HL-60 (cell line): ENCODE measurements around the gene TRPV3.

Experiments
- CTCF ChIP-seq: IDR thresholded peaks from one replicate; pipeline ENCODE4 v1.5.1; 2011; ENCODE audit warnings: low read length, control low read depth, inconsistent platforms; ENCODE audit not compliant: insufficient read depth
- GABPA ChIP-seq: IDR thresholded peaks from 2 replicates; pipeline ENCODE4 v1.6.1; 2012; ENCODE audit warnings: low read depth
- POLR2AphosphoS5 ChIP-seq: IDR thresholded peaks from 2 replicates; pipeline ENCODE4 v1.6.1; 2012; ENCODE audit warnings: low read depth
- SPI1 ChIP-seq: IDR thresholded peaks from 2 replicates; pipeline ENCODE4 v1.6.1; 2012; ENCODE audit warnings: low read depth, mild to moderate bottlenecking, borderline replicate concordance
- TF ChIP-seq, protein P1 (sequence below): IDR thresholded peaks from 2 replicates; pipeline ENCODE4 v1.6.1; 2012; ENCODE audit warnings: low read depth; ENCODE audit not compliant: insufficient replicate concordance

DNA sequence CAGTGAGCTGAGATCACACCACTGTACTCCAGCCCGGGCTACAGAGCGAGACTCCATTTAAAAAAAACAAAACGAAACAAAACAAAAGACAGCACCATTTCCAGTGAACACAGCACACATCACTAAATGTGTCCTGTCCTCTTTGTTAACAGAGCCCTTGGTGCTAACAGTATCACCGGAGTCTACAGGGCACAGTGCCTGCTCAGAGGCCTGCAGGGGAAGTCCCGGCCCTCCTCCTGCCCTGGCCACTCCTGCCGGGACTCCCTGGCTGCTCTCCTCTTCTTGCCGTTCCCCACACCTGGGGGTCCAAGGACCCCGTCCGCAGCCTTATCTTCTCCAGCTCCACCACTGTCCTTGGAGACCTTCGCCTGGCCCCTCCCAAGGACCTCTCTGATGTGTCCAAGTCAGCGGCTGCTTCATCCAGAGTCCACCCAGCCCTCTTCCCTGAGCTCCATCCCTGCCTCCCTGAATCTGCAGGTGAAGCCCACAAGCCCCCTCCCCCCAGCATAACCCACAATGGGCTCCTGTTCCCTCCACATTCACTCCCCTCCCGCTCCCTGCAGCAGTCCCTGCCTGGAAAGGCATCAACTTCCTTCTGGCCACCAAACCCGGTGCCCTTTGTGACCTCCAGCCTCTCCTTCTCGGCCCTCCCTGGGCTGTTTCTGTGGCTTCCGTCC lies 43.1 kb upstream of the TRPV3 start:
- TF ChIP-seq, protein P1, sequence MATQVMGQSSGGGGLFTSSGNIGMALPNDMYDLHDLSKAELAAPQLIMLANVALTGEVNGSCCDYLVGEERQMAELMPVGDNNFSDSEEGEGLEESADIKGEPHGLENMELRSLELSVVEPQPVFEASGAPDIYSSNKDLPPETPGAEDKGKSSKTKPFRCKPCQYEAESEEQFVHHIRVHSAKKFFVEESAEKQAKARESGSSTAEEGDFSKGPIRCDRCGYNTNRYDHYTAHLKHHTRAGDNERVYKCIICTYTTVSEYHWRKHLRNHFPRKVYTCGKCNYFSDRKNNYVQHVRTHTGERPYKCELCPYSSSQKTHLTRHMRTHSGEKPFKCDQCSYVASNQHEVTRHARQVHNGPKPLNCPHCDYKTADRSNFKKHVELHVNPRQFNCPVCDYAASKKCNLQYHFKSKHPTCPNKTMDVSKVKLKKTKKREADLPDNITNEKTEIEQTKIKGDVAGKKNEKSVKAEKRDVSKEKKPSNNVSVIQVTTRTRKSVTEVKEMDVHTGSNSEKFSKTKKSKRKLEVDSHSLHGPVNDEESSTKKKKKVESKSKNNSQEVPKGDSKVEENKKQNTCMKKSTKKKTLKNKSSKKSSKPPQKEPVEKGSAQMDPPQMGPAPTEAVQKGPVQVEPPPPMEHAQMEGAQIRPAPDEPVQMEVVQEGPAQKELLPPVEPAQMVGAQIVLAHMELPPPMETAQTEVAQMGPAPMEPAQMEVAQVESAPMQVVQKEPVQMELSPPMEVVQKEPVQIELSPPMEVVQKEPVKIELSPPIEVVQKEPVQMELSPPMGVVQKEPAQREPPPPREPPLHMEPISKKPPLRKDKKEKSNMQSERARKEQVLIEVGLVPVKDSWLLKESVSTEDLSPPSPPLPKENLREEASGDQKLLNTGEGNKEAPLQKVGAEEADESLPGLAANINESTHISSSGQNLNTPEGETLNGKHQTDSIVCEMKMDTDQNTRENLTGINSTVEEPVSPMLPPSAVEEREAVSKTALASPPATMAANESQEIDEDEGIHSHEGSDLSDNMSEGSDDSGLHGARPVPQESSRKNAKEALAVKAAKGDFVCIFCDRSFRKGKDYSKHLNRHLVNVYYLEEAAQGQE, result no peak
- TF ChIP-seq CTCF (no peak), POLR2AphosphoS5 (no peak), GABPA (no peak), SPI1 (no peak)
